GM19351 (cell line): ENCODE data around the gene BRCC3.

Source experiments
- ATAC-seq: cut with Tn5 transposase; IDR thresholded peaks from one replicate; pipeline ENCODE4 v1.9.1; 2021; ENCODE audit warnings: mild to moderate bottlenecking, moderate library complexity; ENCODE audit not compliant: unreplicated experiment

BRCC3 gene

DNA sequence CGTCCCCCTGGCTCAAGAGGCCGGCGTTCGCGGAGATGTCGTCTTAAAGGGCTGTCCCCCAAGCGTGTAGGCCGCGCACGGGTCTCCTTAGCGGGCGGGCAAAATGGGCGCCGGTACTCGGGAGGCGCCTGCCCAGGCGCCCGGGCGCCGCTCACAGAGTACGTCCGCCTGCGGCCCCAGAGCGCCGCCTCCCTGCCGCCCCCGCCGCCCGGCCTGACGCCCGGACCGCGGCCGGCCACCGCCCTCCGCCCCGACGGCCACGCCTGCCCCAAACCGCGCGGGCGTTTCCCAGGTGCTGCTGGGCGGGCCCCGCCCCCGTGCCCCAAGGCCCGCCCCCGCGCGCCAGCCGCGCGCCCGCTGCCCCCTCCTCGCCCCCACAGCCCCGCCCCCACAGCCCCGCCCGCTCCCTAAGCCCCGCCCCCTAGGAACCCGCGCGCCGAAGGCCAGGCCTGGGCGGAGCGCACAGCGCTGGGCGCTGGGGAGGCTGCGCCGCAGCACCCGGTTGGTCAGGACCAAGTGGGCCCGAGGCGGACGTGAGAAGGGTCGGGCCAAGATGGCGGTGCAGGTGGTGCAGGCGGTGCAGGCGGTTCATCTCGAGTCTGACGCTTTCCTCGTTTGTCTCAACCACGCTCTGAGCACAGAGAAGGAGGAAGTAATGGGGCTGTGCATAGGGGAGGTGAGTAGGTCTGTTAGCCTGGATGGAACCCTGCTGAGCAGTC, at the start of gene BRCC3, which contains the start of the genes CMC4 and MTCP1:
TSS of gene BRCC3 (plus strand) at position 534 of the 719 bp plus-strand sequence. CDS start at position 554, 20 bp downstream.
TSS of gene CMC4 (minus strand) at position 162 of the 719 bp plus-strand sequence. CDS start 7,113 bp downstream, outside the sequence.
TSS of gene MTCP1 (minus strand) at position 162 of the 719 bp plus-strand sequence. CDS start 5,126 bp downstream, outside the sequence.
- peak; percentile 83 for ATAC-seq

DNA sequence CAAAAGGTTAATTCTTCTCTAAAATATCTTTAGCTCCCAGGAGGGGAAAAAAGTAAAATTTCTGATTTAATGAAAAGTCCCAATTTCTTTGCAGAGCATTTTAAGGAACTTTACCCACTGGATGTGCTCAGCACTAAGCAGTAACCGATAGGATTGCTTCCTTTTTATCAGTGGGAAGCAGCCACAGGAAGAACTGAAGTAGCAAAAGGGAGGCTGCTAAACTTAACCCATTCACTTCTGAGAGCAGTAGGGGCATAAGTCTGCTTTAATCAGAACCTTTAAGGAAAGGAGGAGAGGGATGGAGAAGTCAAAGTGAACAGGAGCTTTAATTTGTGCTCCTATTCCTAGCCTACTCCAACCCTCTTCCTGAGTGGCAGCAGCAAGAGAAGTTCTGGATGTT, 48.7 kb upstream of the BRCC3 start, which contains the start of gene F8:
TSS of gene F8 (minus strand) at position 139 of the 400 bp plus-strand sequence. CDS start 171 bp downstream, outside the sequence.
- ATAC-seq = no peak

DNA sequence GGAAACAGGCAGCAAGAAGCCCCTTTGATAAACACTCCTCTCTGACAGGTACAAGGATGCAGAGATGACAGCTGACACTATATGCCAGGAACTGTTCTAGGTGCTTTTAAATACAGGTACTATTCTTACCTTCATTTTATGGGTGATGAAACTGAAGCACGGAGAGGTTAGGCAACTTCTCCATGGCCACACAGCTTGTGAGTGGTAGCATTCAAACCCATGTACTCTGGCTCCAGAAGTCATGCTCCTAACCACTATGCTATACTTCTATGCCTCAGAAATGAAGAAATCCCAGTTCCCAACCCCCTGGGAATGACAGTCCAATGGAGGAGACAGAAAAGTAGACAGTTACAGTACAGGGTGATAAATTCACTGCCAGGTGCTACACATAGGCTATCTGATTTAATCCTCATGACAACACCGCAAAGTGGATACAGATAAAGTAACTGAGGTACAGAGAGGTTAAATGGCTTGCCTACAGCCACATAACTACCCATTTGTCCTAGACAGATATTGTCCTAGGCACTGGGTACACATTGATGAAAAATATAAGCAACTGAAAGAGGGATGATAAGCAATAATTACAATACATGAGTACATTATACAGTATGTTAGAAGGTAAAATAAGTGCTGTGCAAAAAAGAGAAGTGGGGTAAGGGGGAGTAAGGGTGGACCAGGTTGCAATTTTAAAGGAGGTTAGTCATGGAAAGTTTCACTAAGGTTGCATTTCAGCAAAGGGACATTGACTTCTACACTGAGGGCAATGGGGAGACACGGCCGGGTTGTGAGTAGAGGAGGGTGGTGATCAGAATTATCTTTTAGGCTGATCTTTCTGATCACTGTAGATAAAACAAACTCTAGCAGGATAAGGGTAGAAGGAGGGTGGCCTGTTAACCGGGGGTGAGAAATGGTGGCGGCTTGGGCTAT, 47.1 kb upstream of the BRCC3 start:
- ATAC-seq = no peak

DNA sequence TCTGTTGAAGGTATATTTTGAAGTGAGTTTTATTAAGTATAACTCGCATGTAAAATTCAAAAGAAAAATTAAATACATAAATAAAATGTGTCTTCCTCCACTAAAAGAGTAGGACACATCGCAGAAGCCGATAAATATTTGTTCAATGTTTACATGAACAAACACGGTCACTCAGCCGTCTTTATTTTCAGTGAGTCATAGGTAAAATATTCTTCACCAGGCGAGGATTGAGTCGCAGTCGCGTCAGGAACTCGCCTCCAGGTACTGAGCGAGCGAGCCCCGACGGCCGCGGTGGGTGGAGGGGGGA, 44.9 kb upstream of the BRCC3 start:
- no peak for ATAC-seq

DNA sequence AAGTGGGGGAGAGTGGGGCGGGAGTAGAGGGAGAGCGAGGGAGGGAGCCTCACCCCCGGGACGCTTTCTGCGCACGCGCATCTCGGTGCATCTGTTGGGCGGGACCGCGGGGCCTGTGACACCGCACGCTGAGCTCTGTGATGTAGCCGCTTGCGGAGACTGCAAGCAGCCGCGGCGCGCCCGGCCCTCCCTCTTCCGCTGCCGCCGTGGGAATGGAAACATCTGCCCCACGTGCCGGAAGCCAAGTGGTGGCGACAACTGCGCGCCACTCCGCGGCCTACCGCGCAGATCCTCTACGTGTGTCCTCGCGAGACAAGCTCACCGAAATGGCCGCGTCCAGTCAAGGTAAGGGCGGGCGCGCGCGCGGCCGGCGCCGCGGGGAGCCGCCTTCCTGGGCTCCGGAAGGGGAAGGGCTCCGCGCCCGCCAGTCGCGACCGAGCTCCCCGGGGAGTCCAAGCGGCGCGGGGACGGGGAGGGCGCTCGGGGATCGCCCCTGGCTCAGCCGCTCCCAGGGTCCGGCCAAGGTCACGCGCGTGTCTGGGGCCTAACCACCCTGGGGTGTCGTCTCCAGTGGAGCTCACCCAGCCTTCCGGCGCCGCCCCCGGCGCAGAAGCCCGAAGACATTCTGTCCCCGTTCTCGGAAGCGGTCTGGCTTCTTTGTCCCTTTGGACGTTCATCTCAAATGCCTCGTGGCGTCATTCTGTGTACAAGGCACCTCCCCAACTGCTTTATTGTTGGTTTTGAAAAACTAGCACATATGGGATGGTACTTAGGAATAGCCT, 44.4 kb upstream of the BRCC3 start, which contains the start of gene FUNDC2:
TSS of gene FUNDC2 (plus strand) at position 118 of the 782 bp plus-strand sequence. CDS start at position 213, 95 bp downstream.
- ATAC-seq = peak; percentile 82

DNA sequence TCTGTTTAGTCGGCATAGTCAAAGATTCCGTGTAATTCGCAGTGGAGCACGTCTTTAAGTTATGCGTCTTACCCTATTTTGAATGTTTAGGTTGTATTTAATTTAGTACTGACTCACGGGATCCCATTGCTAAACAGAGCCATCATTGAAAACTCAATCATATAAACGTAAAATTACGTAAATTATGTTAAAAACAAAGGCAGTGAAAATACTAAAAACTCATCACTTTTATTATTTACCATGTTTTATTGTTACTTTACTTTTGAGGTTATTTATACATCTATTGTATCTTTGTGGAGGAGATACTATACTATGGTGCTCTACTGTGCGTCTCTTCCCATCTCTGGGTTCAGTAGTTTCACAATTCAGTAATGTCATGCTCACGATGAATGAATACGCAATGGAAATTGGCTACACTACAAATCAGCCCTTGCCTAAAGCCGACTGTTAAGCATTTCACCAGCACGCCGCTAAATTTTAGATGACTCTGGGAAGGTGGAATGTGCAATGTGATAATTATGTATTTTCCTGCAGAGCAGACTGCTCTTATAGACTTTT, 43.7 kb upstream of the BRCC3 start:
- ATAC-seq = no peak

DNA sequence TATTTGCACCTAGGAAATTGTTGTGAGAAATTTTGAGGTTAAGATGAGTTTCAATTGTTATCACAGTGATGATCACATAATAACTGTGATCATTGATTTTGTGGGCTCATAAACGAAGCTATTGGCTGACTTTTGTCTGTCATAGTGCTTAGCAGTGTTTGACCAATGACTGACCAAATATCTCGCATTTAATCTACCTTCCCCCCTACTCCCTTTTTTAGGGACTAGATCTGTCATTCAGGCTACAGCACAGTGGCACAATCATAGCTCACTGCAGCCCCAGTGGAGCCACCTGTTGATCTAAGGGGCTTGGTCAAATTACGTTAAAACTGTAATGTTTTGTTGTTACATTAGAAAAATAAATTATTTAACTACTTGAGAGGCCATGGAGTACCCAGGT, 43.2 kb upstream of the BRCC3 start:
- no peak for ATAC-seq

DNA sequence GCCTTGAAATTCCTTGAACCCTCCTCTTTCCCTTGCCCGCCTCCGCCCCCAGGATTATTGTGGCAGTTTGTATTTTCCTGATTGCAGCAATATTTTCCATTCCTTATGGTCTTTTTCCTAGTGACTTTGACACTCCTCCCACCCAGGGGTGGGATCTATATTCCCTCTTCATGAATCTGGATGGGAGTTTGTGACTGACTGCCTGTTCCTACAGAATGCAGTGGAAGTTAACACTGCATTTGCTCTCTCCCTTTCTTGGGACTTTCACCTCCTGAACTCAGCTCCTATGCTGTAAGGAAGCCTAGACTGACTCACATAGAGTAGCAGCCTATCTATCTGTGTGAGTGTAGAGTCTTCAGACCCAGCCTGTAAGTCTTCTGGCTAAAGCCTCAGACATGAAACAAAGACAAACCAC, 42.4 kb upstream of the BRCC3 start:
- ATAC-seq = no peak

DNA sequence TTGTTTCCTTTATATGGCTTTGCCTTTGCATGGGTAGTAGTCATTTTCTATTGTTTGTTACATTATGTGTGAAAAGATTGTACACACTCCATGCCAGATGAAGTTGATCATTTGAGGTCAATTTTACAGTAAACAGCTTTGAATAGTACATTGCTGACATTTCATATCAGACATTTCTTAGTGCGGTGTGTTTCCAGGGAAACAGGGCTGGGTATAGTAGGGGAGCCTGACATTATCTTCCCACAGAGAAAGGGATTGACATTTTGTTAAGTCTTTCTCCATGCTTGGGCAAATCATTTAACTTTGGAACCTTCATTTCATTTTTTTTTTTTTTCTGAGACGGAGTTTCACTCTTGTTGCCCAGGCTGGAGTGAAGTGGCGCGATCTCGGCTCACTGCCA, 39.7 kb upstream of the BRCC3 start:
- ATAC-seq = no peak

DNA sequence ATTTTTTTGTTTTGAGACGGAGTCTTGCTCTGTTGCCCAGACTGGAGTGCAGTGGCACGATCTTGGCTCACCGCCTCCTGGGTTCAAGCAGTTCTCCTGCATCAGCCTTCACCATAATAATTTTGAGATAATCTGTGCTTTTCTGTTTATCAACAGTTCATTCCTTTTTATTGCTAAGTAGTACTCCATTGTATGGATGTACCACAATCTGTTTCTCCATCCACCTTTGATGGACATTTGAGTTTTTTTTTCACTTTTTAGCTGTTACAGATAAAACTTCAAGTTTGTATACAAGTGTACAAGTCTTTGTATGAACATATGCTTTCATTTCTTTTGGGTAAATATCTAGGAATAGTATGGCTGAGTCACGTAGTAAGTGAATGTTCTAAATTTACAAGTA, 35.6 kb upstream of the BRCC3 start:
- ATAC-seq = no peak

DNA sequence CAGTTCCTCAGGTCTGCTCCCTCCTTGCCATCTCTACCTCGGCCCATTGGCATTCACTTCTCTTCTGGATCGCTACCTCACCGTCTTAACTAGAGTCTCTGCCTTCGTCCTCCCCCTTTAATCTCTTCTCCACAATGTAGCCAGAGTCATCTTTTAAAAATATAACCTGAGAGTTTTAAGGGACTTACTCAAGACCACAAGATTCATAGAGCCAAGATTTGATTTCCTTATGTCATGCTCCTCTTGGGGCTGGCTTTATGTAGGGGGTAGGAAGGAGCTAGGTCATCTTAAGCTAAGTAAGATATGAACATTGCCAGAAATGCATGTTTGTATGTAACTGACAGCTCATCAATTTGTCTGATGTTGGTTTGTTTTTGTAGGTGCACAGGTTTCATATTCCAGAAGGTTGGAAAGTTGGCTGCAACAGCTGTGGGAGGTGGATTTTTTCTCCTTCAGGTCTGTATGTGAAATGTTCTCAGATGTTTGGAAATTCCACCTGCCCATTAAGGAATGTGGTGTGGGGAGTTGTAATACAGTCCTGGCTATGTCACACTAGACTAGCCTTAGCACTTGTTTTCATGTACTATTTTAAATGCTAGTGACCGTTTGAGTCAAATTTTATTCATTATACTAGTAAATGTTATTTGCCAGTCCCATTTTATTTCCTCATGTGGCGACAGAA, 25.0 kb upstream of the BRCC3 start:
- no peak for ATAC-seq

DNA sequence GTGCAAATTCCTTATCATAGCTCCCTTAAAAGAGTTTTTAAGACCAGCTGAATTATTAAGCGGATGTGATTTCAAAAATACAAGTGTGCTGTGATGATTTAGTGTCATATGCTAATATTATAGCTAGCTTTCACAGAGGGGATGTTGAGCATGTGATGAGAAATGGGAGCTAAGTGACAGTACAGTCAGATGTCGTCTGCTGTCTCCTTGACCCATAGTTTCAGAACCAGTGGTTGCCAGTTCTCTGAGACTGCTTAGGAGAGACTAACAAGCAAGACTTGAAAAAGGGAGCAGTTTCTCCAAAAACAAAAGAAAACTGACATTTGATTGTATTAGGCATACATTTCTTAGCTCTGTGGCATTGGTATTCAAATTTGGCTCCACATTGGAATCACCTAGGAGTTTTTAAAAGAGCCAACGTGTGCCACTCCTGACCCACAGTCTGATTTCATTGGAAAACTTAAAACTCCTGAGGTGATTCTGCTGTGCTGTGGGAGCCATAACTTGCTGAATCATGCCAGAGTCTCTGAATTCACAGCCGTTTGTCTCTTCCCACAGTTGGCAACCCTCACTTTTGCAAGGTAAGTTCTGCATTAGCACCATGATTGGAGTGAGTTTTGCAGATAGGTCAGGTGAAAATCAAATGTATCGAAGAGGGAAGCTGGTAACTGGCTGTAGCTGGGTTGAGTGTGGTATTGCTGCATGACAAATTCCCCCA, 24.3 kb upstream of the BRCC3 start:
- no peak for ATAC-seq

DNA sequence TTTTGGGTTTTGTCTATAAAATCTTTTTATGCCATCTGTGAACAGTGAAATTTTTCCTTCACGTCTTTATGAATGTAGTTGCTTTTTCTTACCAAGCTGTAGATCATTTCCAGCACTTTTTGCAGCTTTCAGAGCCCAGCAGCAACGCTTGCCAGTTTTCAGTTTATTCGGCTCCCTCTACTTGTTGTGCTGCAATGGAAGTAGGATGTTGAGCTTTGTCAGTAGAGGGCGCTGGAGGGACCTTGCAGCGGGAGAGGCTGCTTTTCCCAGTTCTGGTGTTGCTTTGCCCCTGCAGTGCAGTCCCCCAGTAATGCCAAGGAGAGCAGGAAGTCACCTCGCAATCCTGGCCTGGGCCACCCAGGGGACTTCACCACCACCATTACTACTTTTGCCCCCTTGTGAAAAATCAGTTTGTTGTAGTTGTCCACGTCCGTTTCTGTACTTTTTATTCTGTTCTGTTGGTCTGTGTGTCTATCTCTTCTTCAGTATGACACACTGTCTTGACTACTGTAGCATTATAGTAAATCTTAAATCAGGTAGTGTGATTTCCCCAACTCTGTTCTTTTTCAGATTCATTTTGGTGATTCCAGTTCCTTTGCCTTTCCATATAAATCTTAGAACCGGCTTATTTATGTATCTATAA, 22.2 kb upstream of the BRCC3 start:
- ATAC-seq = peak; percentile 57

DNA sequence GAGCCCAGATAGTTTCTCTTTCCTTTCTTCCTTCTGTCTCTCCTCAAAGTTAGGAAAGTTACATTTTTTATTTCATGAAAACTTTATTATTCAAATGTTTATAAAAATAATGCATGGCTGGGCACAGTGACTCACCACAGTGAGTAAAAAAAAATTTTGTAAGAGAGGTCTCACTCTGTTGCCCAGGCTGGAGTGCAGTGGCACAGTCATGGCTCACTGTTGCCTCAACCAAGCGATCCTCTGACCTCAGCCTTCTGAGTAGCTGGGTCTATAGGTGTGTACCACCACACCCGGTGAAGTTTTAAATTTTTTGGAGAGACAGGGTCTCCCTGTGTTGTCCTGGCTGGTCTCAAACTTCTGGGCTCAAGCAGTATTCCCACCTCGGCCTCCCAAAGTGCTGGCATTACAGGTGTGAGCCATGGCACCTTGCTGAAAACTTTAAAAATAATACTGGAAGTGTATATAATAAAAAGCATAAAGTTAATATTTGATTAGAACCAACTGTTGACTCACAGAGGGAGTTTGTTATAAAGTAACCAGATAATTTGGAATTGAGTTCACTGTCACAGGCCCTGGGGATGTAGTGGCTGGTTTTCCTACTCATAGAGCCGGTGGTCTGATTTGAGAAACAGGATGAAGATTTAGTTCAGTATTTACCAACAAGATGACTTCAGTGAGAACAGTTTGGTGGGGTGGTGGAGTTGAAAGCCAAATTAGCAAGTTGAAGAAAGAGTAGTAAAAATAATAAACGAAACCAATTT, 18.4 kb upstream of the BRCC3 start:
- no peak for ATAC-seq

DNA sequence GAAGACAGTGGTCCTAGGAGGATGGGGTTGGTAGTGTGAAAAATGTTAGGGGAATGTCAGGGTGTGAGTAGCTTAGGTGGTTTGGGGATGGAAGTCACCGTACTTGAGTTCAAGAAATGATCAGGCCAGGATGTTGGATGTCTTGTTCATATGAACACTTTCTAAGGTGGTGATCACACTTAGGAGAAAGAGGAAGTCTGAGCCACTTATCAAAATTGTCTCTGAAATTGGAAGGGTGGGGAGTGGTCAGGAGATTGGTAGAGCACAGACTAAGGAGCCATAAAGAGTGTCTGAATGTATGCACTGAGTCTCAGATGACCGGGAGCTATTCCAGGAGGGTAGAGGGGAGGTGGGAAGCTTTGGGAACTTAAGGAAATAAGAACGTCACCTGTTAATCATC, 17.7 kb upstream of the BRCC3 start:
- no peak for ATAC-seq

DNA sequence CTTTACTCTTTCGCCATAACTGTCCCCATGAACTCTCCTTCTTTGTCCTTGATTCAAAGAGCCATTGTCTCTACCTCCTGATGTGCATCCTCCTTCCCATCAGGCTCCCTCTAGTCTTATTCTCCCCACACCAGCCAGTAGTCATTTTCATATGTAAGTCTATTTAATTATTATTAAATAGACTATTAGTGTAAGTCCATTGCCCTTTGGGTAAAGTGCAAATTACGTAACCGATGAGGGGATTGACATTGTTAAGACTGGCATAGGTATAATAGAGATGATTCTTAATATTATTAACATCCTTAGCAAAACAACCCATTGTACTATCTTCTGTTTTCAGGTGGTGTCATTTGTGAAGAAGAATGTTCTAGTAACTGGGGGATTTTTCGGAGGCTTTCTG, 17.1 kb upstream of the BRCC3 start:
- ATAC-seq = no peak

DNA sequence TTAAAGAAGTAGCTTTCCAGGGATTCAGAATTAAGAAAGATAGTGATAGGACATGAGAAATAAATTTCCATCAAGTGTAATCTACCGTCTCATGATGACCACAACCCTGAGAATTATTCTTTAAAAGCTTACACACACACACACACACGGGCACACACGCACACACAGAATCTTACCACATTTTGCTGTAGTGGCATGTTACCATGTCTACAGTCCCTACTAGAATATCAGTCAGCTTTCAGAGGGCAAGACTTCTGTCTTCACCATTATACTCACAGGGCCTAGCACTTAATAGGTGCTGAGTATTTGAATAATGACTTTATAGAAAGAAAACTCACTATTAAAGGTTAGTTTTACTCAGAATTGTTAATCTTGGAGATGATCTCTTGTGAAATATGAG, 15.8 kb upstream of the BRCC3 start:
- ATAC-seq = no peak

DNA sequence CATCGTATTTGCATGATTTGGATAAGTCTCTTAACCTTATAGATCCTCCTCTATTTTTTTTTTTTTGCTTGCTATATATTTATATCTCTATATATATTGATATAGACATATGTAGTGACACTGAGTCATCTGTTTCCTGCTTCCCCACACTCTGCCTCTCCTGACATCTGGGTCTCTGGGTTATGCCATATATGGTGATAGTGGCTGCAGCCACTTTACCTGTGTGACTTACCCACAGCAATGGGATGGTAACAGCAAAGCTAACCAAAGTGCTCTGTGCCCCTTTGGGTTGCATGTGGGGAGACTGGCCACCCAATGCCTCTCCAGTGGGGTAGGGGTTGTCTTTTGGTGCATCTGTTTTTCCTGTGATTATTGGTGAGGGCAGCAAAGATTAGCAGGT, 14.8 kb upstream of the BRCC3 start:
- no peak for ATAC-seq
